AG09309 (cell line): ENCODE data around the gene GALNS.

Experiments used
- DNase-seq: peaks from one replicate; pipeline ENCODE4 v3.0.0-alpha.2; 2010; ENCODE audit warnings: low read depth
- H3K4me3 ChIP-seq: 2 replicates; pipeline ENCODE4 v1.5.1; 2011; ENCODE audit warnings: mild to moderate bottlenecking, low read depth, low read length, moderate library complexity; ENCODE audit not compliant: control insufficient read depth
- CTCF ChIP-seq: IDR thresholded peaks from 2 replicates; pipeline ENCODE4 v1.5.1; 2011; ENCODE audit warnings: mild to moderate bottlenecking, low read depth, low read length, inconsistent platforms; ENCODE audit not compliant: insufficient read depth, control insufficient read depth; ENCODE audit errors: missing control alignments

GALNS gene

GRCh38 chr16:88805340-88805715 is 51.4 kb downstream of the GALNS start:
- no peak for DNase-seq
- TF ChIP-seq CTCF: no peak
- no peak overlapping the region for H3K4me3 ChIP-seq

- TF ChIP-seq CTCF: no peak
- H3K4me3 ChIP-seq: peak overlapping the region; percentile 48
- DNase-seq: no peak
These were observed 52.0 kb downstream of the GALNS start for GRCh38 chr16:88804552-88805339.

GRCh38 chr16:88804173-88804551 is 52.6 kb downstream of the GALNS start:
- TF ChIP-seq CTCF: no peak
- H3K4me3 ChIP-seq: peak overlapping the region; percentile 48
- no peak for DNase-seq

- DNase-seq: no peak
- no peak for TF ChIP-seq CTCF
These were observed 53.3 kb downstream of the GALNS start, which contains the start of gene CDT1 for GRCh38 chr16:88803264-88803987. TSS of gene CDT1 (plus strand) at chr16:88803789. CDS start at chr16:88803832, 43 bp downstream.

GRCh38 chr16:88800277-88800592 is 56.5 kb downstream of the GALNS start:
- TF ChIP-seq CTCF: no peak
- no peak for DNase-seq
- no peak overlapping the region for H3K4me3 ChIP-seq

More at GRCh38 chr16:88803264-88803987, 53.3 kb downstream of the GALNS start, which contains the start of gene CDT1:
- peak within 1 kb of the TSS; percentile 48 for H3K4me3 ChIP-seq

GRCh38 chr16:88799569-88800276 is 57.0 kb downstream of the GALNS start:
- H3K4me3 ChIP-seq: no peak overlapping the region
- no peak for TF ChIP-seq CTCF
- no peak for DNase-seq
